ENCODE measurements around the gene C16orf90.

The C16orf90 gene

DNA sequence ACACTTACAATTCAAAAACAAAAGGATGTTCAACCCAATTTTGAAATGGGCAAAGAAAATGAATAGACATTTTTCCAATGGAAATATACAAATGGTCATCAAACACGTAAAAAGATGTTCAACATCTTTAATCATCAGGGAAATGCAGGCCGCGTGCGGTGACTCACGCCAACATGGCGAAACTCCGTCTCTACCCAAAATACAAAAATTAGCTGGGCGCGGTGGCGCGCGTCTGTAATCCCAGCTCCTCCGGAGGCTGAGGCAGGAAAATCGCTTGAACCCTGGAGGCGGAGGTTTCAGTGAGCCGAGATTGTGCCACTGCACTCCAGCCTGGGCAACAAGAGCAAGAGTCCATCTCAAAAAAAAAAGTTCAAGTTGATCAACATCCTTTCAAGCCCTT lies 3.7 kb upstream of the C16orf90 start:
- TF ChIP-seq, protein P1, sequence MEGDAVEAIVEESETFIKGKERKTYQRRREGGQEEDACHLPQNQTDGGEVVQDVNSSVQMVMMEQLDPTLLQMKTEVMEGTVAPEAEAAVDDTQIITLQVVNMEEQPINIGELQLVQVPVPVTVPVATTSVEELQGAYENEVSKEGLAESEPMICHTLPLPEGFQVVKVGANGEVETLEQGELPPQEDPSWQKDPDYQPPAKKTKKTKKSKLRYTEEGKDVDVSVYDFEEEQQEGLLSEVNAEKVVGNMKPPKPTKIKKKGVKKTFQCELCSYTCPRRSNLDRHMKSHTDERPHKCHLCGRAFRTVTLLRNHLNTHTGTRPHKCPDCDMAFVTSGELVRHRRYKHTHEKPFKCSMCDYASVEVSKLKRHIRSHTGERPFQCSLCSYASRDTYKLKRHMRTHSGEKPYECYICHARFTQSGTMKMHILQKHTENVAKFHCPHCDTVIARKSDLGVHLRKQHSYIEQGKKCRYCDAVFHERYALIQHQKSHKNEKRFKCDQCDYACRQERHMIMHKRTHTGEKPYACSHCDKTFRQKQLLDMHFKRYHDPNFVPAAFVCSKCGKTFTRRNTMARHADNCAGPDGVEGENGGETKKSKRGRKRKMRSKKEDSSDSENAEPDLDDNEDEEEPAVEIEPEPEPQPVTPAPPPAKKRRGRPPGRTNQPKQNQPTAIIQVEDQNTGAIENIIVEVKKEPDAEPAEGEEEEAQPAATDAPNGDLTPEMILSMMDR (IDR thresholded peaks at IDR 0.05; ENCODE audit: insufficient read depth, low read length, poor library complexity, severe bottlenecking) = no peak
- TF ChIP-seq EZH2phosphoT487 (conservative IDR thresholded peaks at IDR 0.05; ENCODE audit: low read length) = no peak
- no peak overlapping the region for H3K9ac ChIP-seq (ENCODE audit: low read length)
- no peak overlapping the region for H3K4me2 ChIP-seq (ENCODE audit: low read depth, low read length, poor library complexity, severe bottlenecking)
- H4K20me1 ChIP-seq (ENCODE audit: low read depth, low read length) = no peaks in the 10 kb centered on the region
- no peak overlapping the region for H3K27ac ChIP-seq (ENCODE audit: low read depth, low read length)
- peaks cover 8% of the 10 kb centered on the region; the same call in 1 of the 2 replicates for H3F3A ChIP-seq (ENCODE audit: insufficient read depth)
- no peaks in the 10 kb centered on the region for H3K9me3 ChIP-seq (ENCODE audit: insufficient read depth, low read length)
- H3K4me3 ChIP-seq (ENCODE audit: insufficient read depth, low read length, poor library complexity, severe bottlenecking) = no peak overlapping the region
- H2AFZ ChIP-seq (ENCODE audit: low read depth, low read length, severe bottlenecking) = no peak overlapping the region
- no peaks in the 10 kb centered on the region for H3K79me2 ChIP-seq (ENCODE audit: insufficient read depth, low read length)
- no peaks in the 10 kb centered on the region for H3K9me2 ChIP-seq (replicated peaks; ENCODE audit: insufficient read depth, low read length)
- H3K36me3 ChIP-seq (ENCODE audit: low read length) = no peaks in the 10 kb centered on the region
- H3K27me3 ChIP-seq (ENCODE audit: low read length) = no peaks in the 10 kb centered on the region

DNA sequence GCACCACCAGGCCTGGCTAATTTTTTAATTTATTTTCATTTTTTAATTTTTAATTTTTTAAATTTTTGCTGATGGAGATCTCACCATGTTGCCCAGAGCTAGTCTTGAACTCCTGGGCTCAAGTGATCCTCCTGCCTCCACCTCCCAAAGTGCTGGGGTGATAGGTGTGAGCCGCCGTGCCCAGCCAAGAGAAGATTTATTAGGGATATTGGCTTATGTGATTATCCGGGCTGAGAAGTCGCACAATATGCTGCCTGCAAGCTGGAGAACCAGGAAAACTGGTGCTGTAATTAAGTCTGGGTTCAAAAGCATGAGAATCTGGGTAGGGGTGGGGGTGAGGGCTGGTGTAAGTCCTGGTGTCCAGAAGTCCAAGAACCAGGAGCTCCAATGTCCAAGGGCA lies 2.5 kb upstream of the C16orf90 start:
- Histone ChIP-seq H3K9ac (ENCODE audit: low read length) (no peak overlapping the region), H3K36me3 (ENCODE audit: low read length) (no peaks in the 10 kb centered on the region), H3K79me2 (ENCODE audit: insufficient read depth, low read length) (no peaks in the 10 kb centered on the region), H3K9me3 (ENCODE audit: insufficient read depth, low read length) (no peaks in the 10 kb centered on the region), H4K20me1 (ENCODE audit: low read depth, low read length) (no peaks in the 10 kb centered on the region), H3K27me3 (ENCODE audit: low read length) (no peaks in the 10 kb centered on the region), H3F3A (ENCODE audit: insufficient read depth) (peaks cover 8% of the 10 kb centered on the region; the same call in 1 of the 2 replicates), H3K27ac (ENCODE audit: low read depth, low read length) (no peak overlapping the region), H2AFZ (ENCODE audit: low read depth, low read length, severe bottlenecking) (no peak overlapping the region), H3K9me2 (replicated peaks; ENCODE audit: insufficient read depth, low read length) (no peaks in the 10 kb centered on the region), H3K4me3 (ENCODE audit: insufficient read depth, low read length, poor library complexity, severe bottlenecking) (no peak overlapping the region), H3K4me2 (ENCODE audit: low read depth, low read length, poor library complexity, severe bottlenecking) (no peak overlapping the region)
- TF ChIP-seq, protein P1 (IDR thresholded peaks at IDR 0.05; ENCODE audit: insufficient read depth, low read length, poor library complexity, severe bottlenecking) = no peak
- no peak for TF ChIP-seq EZH2phosphoT487 (conservative IDR thresholded peaks at IDR 0.05; ENCODE audit: low read length)

DNA sequence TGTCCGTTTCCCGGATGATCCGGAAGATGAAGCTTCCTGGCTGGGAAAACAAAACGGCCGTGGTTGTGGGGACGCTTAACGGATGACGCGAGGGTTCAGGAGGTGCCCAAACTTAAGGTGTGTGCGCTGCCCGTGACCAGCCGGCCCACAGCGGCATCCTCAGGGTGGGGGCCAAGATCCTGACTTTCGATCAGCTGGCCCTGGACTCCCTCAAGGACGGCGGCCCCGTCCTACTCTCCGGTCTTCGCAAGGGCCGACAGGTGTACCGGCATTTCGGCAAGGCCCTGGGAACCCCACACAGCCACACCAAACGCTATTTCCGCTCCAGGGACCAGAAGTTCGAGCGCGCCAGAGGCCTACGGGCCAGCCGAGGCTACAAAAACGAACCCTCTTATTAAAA lies 1.1 kb upstream of the C16orf90 start:
- TF ChIP-seq, protein P1 (IDR thresholded peaks at IDR 0.05; ENCODE audit: insufficient read depth, low read length, poor library complexity, severe bottlenecking) = no peak
- TF ChIP-seq EZH2phosphoT487 (conservative IDR thresholded peaks at IDR 0.05; ENCODE audit: low read length) = no peak
- Histone ChIP-seq H3K4me3 (ENCODE audit: insufficient read depth, low read length, poor library complexity, severe bottlenecking) (no peak overlapping the region), H3K9me2 (replicated peaks; ENCODE audit: insufficient read depth, low read length) (no peaks in the 10 kb centered on the region), H3F3A (ENCODE audit: insufficient read depth) (peaks cover 8% of the 10 kb centered on the region; the same call in 1 of the 2 replicates), H3K9me3 (ENCODE audit: insufficient read depth, low read length) (no peaks in the 10 kb centered on the region), H3K79me2 (ENCODE audit: insufficient read depth, low read length) (no peaks in the 10 kb centered on the region), H4K20me1 (ENCODE audit: low read depth, low read length) (no peaks in the 10 kb centered on the region; the same call in 1 of the 2 replicates), H3K27me3 (ENCODE audit: low read length) (no peaks in the 10 kb centered on the region), H3K36me3 (ENCODE audit: low read length) (no peaks in the 10 kb centered on the region), H3K4me2 (ENCODE audit: low read depth, low read length, poor library complexity, severe bottlenecking) (no peak overlapping the region), H2AFZ (ENCODE audit: low read depth, low read length, severe bottlenecking) (no peak overlapping the region), H3K9ac (ENCODE audit: low read length) (no peak overlapping the region), H3K27ac (ENCODE audit: low read depth, low read length) (no peak overlapping the region)
